NCI-H1417 treated with DMSO at 0.1 percent for 48 hours (cell line): ENCODE results near the gene PDGFB.
A peak's percentile ranks its signal among the peaks of the same experiment; 100 is the strongest.
"Not testable (repeated sequence)": the region's sequence is repeated elsewhere in the genome, so short reads cannot be mapped to it uniquely, and the experiment has no call there.

Experiments
- DNase-seq: peaks from one replicate; lab custom pipeline; 2025; lab: John Stamatoyannopoulos, UW

Gene PDGFB

DNA sequence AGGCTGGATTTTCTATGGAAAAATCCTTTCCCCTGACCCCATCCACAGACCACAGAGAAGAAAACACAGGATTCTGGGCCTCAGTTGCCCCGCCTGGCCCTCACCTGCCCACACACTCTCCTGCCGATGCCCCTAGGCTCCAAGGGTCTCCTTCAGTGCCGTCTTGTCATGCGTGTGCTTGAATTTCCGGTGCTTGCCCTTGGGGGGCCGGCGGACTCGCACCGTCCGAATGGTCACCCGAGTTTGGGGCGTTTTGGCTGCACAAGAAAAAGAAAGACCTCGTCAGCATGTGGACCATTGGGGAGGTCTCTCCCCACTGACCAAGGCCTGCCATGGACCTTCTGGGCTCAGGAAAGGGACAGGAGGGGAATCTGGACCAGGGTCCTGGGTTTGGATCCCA, 19.2 kb downstream of the PDGFB start:
- DNase-seq: no peak

- no peak for DNase-seq
These were observed 20.2 kb downstream of the PDGFB start for GRCh38 chr22:39224550-39224949.

DNA sequence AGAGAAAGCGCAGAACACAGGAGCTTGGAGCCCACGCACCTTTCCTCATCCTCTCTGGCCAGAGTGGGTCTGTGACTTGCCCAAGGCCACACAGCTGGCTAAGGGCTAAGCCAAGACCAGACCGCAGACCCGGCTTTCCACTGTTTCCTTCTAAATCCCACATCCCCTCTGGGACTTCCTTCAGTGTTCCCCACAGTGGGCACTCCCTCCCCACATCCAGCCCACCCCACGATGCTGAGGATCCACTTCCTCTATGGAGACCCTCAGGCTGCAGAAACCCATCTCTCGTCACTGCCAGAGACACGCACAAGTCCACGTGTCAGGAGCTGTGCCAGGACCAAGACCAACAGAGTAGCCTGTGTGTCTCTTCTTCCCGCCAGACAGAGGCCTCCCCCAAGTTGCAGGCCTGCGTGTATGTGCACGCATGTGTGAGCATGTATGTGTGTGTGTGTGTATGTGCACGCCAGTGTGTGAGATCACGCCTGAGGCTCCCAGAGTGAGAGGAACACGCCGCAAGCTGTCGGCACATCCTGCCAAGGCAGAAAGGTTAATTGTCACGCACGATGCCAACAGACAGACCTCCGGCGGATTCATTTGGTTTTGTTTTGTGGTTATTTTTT, 21.6 kb downstream of the PDGFB start:
- no peak for DNase-seq

DNA sequence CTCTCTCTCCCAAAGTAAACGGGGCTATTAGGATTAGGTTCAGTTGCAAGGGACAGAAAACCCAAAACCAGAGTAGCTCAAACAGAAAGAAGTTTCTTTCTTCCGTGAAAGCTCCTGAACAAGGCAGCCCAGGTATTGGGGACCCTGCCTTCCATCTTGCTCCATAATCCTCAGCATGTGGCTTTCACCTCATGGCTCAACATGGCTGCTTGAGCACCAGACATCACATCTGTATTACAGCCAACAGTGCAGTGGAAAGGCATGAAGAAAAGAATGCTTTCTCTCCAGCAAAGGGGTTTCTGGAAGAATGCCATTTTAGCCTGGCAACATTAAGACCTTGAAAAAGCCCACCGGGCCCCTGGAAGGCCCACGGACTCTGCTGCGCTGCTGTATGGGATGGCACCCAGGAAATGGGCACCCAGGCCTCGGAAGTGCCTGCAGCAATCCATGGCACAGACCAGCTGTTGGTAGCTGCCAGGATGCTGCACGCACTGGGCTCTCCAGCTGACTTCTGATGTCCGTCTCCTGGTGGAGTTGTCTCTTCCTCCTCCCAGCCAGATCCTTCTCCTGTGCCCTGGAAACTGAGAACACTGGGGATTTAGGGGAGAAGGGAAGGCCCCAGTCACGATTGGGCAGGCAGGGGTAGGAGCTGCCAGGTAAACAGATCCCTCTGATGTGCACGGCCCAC, 22.6 kb downstream of the PDGFB start:
- no peak for DNase-seq

- DNase-seq: no peak
These were observed 23.6 kb downstream of the PDGFB start for GRCh38 chr22:39220890-39221850.

DNA sequence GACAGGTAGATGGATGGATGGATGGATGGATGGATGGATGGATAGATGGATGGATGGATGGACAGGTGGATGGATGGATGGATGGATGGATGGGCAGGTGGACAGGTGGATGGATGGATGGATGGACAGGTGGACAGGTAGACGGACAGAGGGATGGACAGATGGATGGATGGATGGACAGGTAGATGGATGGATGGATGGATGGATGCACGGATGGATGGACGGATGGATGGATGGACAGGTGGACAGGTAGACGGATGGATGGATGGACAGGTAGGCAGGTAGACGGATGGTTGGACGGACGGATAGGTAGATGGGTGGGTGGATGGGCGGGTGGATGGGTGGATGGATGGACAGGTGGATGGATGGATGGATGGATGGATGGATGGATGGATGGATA, 24.3 kb downstream of the PDGFB start:
- no peak for DNase-seq

DNA sequence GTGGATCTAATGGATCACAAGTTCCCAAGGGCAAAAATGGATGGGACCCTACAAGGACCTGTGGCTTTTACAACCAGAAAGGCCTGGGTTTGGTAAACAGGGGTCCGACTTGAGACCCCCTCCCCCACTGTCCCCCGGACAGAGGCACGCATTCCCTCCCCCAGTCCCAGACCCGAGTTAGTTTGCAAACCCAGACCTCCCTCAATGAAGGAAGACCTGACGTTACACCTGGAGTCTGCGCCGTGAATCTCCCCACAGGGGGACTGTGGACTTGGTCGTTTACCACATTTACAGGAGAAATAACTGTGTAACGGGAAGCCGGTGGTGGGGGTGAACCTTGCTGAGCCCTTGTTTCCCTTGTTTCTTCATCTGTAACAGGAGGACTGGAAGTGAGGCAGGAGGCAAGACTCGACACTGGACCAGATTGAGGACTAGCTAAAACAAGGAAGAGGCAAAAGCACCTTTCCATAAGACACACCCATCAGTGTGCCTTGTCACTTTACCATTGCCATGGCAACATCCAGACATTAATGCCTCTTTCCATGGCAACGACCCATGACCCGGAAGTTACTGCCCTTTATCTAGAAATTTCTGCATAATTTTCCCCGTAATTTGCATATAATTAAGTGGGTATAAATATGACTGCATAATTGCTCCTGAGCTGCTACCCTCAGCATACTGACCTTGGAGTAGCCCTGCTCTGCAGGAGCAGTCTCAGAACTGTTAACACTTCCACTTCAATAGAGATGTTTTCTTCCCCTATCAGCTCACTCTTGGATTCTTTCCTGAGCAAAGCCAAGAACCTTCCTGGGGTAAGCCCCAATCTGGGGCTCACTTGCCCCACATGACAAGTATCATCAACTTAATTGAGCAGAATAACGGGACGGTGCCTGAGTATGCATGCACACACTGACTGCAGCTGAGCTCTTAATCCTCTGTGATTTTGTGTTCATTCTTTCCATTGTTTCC, 25.4 kb downstream of the PDGFB start:
- DNase-seq: no peak

DNA sequence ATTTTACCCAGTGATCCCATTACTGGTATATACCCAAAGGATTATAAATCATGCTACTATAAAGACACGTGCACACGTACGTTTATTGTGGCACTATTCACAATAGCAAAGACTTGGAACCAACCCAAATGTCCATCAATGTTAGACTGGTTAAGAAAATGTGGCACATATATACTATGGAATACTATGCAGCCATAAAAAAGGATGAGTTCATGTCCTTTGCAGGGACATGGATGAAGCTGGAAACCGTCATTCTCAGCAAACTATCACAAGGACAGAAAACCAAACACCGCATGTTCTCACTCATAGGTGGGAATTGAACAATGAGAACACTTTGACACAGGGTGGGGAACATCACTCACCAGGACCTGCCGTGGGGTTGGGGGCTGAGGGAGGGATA, 26.4 kb downstream of the PDGFB start:
- not testable (repeated sequence) for DNase-seq

- no peak for DNase-seq
These were observed 28.7 kb downstream of the PDGFB start for GRCh38 chr22:39216143-39216490.

- DNase-seq: no peak
These were observed 29.2 kb downstream of the PDGFB start for GRCh38 chr22:39215426-39216142.

GRCh38 chr22:39215070-39215396, 29.7 kb downstream of the PDGFB start:
- no peak for DNase-seq

DNA sequence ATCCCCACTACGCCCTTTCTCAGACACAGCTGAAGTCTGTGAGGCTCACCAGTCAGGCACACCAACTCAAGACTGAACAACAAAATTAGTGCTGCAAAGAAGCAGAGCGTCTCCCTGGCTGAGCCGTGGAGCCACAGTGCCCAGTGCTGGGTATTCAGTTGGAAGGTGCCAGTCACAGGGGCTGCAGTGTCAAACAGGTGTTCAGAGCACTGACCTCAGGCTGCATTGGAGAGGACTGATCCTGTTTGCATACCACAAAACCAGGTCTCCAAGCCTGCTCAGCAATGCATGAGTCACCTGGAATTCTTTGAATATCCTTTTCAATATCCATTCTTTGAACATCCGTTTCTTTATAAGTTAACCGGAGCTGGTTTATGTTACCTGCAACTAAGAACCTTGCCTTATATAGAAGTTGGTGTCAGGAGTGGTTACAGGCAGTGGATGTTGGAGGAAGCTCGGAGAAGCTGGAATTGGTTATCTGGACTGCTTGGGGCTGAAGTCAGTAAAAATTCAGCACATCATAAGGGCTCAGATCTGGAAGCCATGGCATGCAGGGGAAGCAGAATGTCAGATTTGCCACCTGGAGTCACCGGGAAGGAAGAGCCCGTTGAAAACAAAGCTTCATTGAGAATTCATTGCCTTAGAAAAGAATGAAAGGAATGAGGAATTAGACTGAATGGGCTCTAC, 30.3 kb downstream of the PDGFB start:
- DNase-seq: no peak

GRCh38 chr22:39214006-39214382, 30.8 kb downstream of the PDGFB start:
- no peak for DNase-seq

- no peak for DNase-seq
These were observed 31.9 kb downstream of the PDGFB start for GRCh38 chr22:39212721-39213376.

- DNase-seq: peak; percentile 23
These were observed 35.0 kb downstream of the PDGFB start for GRCh38 chr22:39209756-39210155.

- DNase-seq: no peak
These were observed 36.6 kb downstream of the PDGFB start for GRCh38 chr22:39208013-39208680.

GRCh38 chr22:39207141-39208012, 37.4 kb downstream of the PDGFB start:
- no peak for DNase-seq

GRCh38 chr22:39206491-39206890, 38.3 kb downstream of the PDGFB start:
- no peak for DNase-seq
